NCI-H1048 (cell line): ENCODE results near the gene RAET1E.
"Not testable (repeated sequence)": the region's sequence is repeated elsewhere in the genome, so short reads cannot be mapped to it uniquely, and the experiment has no call there.

Experiments
- DNase-seq: peaks from one replicate; lab custom pipeline; 2025; lab: John Stamatoyannopoulos, UW

RAET1E gene

GRCh38 chr6:149861603-149862423 lies 36.1 kb downstream of the RAET1E start:
- no peak for DNase-seq

GRCh38 chr6:149860834-149861602 lies 36.9 kb downstream of the RAET1E start:
- no peak for DNase-seq

GRCh38 chr6:149860513-149860833 lies 37.4 kb downstream of the RAET1E start:
- no peak for DNase-seq

- DNase-seq = no peak
These were observed 38.0 kb downstream of the RAET1E start for GRCh38 chr6:149859938-149860337.

GRCh38 chr6:149859368-149859767 lies 38.5 kb downstream of the RAET1E start:
- no peak for DNase-seq

GRCh38 chr6:149857541-149857940 lies 40.4 kb downstream of the RAET1E start:
- no peak for DNase-seq

GRCh38 chr6:149856256-149856994 lies 41.5 kb downstream of the RAET1E start:
- no peak for DNase-seq

- DNase-seq = no peak
These were observed 42.2 kb downstream of the RAET1E start for GRCh38 chr6:149855741-149856140.

GRCh38 chr6:149855040-149855654 lies 42.8 kb downstream of the RAET1E start:
- no peak for DNase-seq

- DNase-seq = no peak
These were observed 43.4 kb downstream of the RAET1E start for GRCh38 chr6:149854532-149854931.

- not testable (repeated sequence) for DNase-seq
These were observed 43.9 kb downstream of the RAET1E start for GRCh38 chr6:149854017-149854416.

GRCh38 chr6:149852881-149853280 lies 45.0 kb downstream of the RAET1E start:
- DNase-seq = no peak

- peak; percentile 19 for DNase-seq
These were observed 45.7 kb downstream of the RAET1E start for GRCh38 chr6:149852180-149852579.

GRCh38 chr6:149851461-149852110 lies 46.3 kb downstream of the RAET1E start:
- no peak for DNase-seq

GRCh38 chr6:149848343-149848742 lies 49.6 kb downstream of the RAET1E start:
- not testable (repeated sequence) for DNase-seq
